ENCODE results near the gene ZBTB40.

ZBTB40 gene

GRCh38 chr1:22428672-22429071 is 23.0 kb upstream of the ZBTB40 start:
- DNase-seq (ENCODE audit: insufficient read length, low spot score) (peak; percentile 57), FAIRE-seq (no peak)

- DNase-seq (ENCODE audit: insufficient read length, low spot score), result no peak
- no peak for FAIRE-seq
These were observed 19.7 kb upstream of the ZBTB40 start for GRCh38 chr1:22431965-22432364.

GRCh38 chr1:22434717-22435116 is 16.9 kb upstream of the ZBTB40 start:
- no peak for DNase-seq (ENCODE audit: insufficient read length, low spot score)
- FAIRE-seq, result no peak

DNA sequence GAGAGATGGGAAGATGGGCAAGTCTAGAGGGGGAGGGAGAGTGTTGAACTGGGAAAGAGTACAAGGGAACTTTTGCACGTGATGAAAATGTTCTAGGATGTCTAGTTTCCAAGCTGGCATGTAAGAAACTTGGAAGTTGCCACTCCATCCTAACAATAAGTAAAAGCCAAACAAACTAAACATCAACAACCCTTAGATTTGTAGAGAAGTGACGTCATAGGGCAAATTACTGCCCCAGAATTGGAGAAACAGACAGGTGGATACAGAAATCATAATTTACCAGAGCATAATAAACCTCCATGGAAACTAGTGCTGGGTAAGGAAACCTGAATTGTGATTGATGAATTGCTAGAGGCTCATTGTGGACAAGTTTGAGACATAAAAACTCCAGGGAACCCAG is 14.7 kb upstream of the ZBTB40 start:
- FAIRE-seq, result no peak

GRCh38 chr1:22437573-22437972 is 14.1 kb upstream of the ZBTB40 start:
- FAIRE-seq, result no peak
- DNase-seq (ENCODE audit: insufficient read length, low spot score), result no peak

More for the DNA sequence above, 14.7 kb upstream of the ZBTB40 start:
- no peak for DNase-seq (ENCODE audit: insufficient read length, low spot score)

- FAIRE-seq, result no peak
- no peak for DNase-seq (ENCODE audit: insufficient read length, low spot score)
These were observed 11.1 kb upstream of the ZBTB40 start for GRCh38 chr1:22440582-22440981.

DNA sequence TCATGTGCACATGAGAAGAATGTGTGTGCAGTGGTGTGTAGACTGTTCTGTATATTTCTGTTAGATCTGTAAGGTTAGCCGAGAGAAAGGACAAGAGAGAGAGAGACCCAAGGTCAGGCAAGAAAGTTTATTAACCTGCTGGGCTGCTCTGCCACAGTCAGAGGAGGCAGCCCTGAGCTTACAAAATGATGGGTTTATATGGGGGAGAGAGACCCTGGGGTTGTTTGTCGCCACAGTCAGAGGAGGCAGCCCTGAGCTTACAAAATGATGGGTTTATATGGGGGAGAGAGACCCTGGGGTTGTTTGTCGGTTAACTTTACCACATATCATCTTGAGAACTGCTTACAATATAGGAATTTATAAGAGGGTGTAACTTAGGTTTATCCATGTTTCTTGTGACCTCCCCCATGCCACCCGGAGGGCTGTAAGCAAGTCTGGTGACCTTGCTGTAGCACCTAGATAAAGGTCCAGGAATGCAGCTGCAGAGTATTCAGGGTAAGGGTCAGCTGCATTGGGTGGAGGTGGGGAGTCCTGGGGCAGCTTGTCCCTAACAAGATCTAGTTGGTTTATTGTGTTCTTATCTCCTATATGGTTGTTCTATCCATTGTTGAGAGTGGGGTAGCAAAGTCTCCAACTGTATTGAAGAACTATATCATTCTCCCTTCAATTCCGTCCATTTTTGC is 9.3 kb upstream of the ZBTB40 start:
- DNase-seq (ENCODE audit: insufficient read length, low spot score) (no peak), FAIRE-seq (no peak)

GRCh38 chr1:22443332-22443731 is 8.3 kb upstream of the ZBTB40 start:
- DNase-seq (ENCODE audit: insufficient read length, low spot score) (no peak), FAIRE-seq (no peak)

GRCh38 chr1:22444856-22445255 is 6.8 kb upstream of the ZBTB40 start:
- FAIRE-seq (no peak), DNase-seq (ENCODE audit: insufficient read length, low spot score) (no peak)

- peak; percentile 66 for DNase-seq (ENCODE audit: insufficient read length, low spot score)
- no peak for FAIRE-seq
These were observed 4.0 kb upstream of the ZBTB40 start for GRCh38 chr1:22447621-22448111.

DNA sequence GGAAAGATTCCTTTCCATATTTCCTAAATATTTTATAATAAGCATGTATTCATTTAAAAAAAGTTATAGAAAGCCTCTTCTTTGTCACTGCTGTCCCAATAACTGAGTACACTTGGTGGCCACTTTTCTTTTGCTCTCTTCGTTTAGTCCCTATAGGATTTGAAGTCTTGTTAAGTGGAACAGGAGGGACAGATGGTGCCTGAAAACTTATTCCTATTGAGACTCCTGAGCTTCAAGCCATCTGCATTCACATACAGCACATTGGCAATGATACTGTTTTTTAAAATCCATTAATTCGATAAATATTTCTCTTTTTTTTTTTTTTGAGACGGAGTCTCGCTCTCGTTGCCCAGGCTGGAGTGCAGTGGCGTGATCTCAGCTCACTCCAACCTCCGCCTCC is 2.0 kb upstream of the ZBTB40 start:
- FAIRE-seq, result no peak

GRCh38 chr1:22450351-22451021 is 1.2 kb upstream of the ZBTB40 start:
- no peak for DNase-seq (ENCODE audit: insufficient read length, low spot score)
- no peak for FAIRE-seq

More for the DNA sequence above, 2.0 kb upstream of the ZBTB40 start:
- no peak for DNase-seq (ENCODE audit: insufficient read length, low spot score)

DNA sequence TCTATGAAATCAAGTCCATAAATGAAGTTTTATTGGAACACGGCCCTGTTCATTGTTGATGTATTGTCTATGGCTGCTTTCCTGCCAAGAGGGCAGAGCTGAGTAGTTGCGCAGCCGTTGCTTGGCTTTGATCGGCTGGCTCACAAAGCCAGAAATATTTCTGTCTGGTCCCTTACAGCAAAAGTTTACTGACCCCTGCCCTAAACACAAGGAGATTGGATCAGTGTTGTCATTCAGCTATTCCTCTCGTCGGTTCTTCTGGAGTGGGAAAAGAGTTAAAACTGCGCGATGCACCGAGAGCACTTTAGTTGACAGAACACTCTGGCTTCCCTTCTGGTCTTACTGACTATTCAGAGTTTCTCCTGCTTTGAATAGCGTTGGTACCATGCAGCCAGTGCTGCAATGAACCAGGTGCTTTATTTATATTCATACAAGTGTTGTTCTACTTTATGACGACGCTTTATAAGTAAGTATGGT is 868 bp downstream of the ZBTB40 start:
- DNase-seq (ENCODE audit: insufficient read length, low spot score) (no peak), FAIRE-seq (no peak)

DNA sequence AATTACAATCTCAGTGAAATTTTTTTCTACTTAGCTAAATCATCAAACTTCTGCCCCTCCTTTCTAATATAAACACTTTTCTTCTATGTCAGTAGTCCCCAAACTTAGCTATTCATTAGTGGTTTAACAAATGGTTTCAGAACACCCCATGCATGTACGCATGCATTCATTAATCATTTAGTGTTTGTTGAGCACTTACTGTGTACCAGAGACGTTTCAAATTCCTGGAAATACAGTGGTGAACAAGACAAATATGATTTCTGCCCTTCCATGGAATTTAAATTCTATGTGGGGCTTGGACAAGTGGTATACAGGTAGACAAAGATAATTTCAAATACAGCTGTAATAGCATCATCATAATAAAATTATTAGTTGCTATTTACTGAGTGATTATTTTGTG is 1.5 kb downstream of the ZBTB40 start:
- DNase-seq (ENCODE audit: insufficient read length, low spot score) (no peak), FAIRE-seq (no peak)

DNA sequence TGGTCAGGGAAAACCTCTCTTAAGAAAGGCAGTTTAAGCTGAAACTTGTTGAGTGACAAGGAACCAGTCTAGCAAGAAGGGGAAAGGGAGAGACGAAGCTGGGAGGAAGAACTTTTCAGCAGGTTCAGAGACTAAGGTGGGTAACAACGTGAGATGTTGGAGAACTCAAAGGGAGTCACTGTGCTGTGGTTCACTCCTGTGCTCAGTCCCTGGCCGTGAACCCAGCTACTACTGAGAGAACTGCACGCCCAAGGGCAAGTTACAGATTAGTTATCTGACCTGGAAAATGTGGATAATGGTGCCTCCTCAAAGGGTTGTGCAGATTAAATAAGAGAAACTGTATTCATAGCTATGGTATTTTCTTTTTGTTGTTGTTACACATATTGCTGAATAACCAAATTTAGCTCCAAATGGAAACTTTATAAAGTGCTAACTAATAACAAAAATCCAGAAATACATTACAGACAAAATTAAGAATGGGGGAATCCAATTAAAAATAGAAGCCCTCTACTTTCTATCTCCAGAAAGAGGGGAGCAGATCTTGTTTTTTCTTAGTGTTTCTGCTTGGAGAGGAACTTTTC is 2.9 kb downstream of the ZBTB40 start:
- DNase-seq (ENCODE audit: insufficient read length, low spot score) (no peak), FAIRE-seq (no peak)

- no peak for FAIRE-seq
- DNase-seq (ENCODE audit: insufficient read length, low spot score), result no peak
These were observed 5.7 kb downstream of the ZBTB40 start for GRCh38 chr1:22457345-22457744.

GRCh38 chr1:22457836-22458235 is 6.2 kb downstream of the ZBTB40 start:
- DNase-seq (ENCODE audit: insufficient read length, low spot score), result no peak
- no peak for FAIRE-seq

DNA sequence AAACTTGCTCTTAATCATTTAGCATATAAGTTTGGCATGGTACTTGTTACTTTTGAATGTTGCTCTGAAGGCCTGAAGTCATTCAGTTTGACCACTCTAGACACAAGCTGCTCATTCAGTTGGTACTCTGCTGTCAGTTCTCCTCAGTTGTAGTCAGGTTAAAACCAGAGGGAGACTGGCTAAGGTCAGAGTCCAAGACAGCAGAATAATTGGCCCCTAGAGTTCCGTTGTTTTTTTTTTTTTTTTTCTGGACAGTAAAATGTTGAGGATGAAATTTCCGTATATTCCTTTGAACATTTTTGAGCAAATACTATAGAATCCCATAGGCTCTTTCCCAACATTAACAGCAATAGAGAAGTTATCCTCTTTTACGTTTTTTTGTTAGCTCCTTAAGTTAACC is 9.4 kb downstream of the ZBTB40 start:
- FAIRE-seq (no peak), DNase-seq (ENCODE audit: insufficient read length, low spot score) (no peak)

GRCh38 chr1:22461678-22462527 is 10.3 kb downstream of the ZBTB40 start:
- FAIRE-seq (no peak), DNase-seq (ENCODE audit: insufficient read length, low spot score) (no peak)

GRCh38 chr1:22462928-22463327 is 11.3 kb downstream of the ZBTB40 start:
- no peak for DNase-seq (ENCODE audit: insufficient read length, low spot score)
- FAIRE-seq, result no peak

DNA sequence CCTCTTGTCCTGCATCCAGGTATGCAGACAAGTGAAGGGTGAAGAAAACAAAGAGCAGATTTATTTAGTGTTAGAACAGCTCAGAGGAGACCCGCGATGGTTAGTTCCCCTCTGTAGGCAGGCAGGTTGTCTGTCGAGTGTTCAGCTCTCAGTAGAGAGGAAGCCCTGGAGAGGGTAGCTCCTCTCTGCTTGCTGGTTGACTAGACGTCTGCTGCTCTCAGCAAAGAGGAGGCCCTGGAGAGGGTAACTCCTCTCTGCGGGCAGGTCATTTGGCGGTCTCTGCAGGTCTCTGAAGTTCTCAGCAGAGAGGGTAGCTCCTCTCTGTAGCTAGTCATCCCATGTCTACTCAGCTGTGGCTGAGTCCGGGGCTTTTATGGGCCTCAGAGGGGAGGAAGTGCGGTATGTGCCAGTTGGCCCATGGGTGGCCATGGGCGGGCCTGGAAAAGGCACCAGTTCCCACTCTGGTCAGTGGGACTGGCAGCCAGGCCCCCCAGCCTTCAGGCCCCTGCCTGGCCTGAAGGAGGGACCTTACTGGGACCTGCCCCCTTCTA is 13.4 kb downstream of the ZBTB40 start:
- FAIRE-seq (no peak), DNase-seq (ENCODE audit: insufficient read length, low spot score) (no peak)
